NCI-H2227 treated with DMSO at 0.1 percent for 48 hours (cell line): ENCODE data around the gene SGPL1.
"Not testable (repeated sequence)": the region's sequence is repeated elsewhere in the genome, so short reads cannot be mapped to it uniquely, and the experiment has no call there.

Experiments
- DNase-seq: peaks from one replicate; lab custom pipeline; 2025; lab: John Stamatoyannopoulos, UW

The SGPL1 gene

DNA sequence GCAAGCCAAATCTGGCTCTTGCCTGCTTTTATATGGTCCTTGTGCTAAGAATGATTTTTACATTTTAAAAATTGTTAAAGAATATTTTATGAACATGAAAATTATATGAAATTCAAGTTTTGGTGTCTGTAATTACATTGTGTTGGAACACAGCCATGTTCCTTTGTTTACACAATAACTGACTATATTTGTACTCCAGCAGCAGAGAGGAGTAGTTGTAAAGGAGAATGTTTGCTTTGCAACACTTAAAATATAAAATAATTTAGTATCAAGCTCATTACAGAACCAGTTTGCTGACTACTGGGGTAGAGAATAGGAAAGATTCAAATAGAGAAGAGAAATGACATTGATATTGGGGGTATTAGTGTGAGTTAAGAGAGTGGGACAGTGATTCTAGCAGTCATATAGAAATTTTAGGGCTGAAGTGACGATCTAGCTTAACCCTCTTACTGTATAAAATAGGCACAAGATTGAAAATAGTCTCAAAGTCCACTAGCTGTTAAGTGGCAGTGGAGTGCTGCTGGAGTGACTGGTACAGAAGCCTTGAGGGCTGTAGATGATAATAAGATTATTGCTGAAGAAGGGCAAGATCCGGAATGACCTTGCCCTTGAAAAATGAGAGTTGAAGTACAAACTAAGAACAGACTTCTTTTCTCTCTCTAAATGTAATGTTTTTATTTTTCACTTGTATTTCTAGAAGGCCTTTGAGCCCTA, 28.2 kb downstream of the SGPL1 start:
- no peak for DNase-seq

DNA sequence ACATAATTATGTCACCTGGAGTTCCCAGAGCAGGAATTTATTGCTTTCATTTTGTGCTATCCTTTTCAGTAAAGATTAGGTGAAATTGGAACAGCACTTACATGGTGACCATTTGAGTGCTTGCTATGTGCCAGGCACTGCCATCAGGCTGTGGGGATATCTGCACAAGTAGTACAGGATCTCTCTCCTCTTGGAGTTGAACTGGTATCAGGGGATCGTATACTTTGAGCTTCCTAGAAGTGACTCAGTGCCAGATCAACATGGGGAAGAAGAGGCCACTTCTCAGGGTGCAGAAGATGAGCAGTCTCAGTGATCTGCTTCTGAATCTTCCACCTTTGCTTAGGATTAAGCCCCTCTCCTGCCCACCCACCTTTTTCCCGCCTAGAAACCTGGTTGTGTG, 29.5 kb downstream of the SGPL1 start:
- no peak for DNase-seq

DNA sequence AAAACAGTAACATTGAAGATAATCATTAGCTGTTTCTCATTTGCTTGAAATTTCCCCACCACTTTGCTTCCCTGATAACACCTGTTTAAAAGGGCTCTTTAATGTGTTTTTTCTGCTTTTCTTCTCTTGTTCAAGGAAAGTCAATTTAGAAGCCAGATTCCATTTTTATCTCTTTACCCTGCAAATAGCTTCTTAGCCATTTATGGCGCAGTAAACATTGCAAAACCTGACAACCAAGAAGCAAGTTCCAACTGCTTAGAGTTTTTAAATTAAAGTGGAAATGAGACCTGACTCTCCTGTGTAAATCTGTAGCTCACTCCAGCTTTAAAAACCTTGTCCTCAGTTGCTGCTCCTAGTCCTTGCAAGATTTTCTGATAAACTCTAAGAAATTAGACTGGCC, 30.1 kb downstream of the SGPL1 start:
- DNase-seq, result no peak

DNA sequence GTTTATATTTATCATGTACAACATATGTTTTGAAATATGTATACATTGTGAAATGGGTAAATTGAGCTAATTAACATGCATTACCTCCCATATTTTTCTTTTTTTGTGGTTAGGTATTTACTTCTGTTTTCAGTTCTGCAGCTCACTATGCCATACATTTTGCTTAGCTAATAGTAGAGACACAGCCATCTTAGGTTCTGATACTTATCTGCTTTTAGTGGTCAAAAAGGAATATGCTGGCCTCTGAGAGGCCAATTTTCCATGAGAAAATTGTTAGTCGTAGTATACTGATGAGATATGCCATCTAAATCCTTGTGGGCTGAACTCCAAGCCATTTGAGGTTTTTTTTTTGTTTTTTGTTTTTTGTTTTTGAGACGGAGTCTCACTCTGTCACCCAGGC, 31.0 kb downstream of the SGPL1 start:
- no peak for DNase-seq

DNA sequence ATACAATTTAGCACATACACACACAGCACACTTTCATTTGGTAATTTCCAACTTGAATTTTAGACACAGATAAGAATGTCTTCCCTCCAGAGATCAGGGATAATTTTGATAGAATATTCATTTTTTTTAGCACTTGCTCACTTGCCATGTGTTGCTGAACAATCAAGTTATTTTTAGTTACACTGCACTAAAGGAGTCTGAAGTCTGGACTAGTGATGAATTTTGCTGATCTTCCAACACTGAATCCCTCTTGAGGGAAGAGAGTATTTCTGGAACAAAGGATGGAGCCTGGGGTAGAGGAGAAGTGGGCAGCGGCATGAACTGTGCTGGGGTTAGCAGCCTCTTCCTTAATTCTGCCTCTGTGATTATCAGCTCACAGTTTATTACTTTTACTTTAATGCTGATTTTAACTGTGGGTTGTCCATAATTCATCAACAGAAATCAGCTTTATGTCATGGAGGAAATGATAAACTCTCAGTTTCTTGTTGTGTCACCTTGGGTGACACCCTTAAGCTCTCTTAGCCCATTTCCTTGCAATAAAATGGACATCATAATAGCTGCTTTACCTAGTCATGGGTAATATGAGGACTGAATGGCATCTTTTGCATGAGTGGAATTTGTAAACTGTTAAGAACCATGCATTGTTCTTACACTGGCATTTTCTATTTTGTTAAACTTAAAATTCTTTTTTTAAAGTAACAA, 32.1 kb downstream of the SGPL1 start:
- no peak for DNase-seq

DNA sequence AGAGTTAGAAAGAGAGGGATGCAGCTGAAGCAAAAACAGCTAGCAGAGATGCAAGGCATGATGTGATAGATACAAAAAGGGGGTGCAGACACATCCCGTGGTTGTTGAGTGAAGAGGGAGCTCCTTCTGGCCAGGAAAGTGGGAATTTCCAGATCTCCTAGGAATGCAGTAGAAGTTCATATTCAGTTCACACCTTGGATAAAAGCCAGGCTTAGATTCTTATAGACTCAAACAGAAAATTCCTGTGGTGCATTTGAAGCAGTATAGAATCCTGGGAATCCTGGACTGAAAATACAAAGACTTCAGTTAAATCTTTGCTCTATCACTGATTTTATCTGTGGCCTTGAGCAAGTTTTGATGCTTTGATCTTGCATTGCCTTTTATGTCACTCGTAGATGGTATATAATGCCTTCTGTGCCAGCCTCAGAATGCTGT, 33.9 kb downstream of the SGPL1 start:
- no peak for DNase-seq

DNA sequence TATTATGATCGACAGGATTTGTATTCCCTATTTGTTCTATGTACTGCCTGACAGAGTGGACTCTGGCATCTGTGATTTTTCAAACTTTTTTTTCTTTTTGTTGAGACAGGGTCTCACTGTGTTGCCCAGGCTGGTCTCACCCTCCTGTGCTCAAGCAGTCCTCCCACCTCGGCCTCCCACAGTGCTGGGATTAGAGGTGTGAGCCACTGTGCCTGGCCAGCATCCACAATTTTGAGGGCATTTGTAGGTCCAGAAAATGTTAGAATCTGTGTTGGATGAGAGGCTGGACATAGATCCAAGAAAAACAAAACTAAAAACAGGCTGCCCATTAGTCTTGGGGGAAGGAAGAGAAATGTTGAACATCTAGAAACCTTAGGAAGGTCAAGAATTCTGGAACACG, 34.3 kb downstream of the SGPL1 start:
- DNase-seq, result no peak

- DNase-seq, result no peak
Measured at GRCh38 chr10:70851597-70852475, 36.1 kb downstream of the SGPL1 start.

DNA sequence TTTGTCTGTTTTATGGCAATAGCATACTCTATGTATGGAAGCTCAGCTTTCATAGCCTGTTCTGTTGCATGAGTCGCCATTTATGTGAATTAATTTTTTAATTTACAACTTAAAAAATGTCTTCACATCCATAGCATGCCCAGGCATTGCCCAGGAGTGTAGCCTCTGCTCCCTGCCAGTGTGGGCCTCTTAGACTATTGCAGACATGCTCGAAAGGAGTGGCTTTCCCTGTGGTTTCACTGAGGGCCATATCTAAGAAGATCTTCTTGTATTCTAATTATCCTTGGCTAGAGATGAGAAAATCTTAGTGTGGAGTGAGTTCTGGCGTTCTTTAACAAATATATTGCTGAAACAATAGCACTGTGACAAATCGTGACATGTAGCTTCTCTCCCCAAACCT, 37.3 kb downstream of the SGPL1 start:
- DNase-seq, result no peak

DNA sequence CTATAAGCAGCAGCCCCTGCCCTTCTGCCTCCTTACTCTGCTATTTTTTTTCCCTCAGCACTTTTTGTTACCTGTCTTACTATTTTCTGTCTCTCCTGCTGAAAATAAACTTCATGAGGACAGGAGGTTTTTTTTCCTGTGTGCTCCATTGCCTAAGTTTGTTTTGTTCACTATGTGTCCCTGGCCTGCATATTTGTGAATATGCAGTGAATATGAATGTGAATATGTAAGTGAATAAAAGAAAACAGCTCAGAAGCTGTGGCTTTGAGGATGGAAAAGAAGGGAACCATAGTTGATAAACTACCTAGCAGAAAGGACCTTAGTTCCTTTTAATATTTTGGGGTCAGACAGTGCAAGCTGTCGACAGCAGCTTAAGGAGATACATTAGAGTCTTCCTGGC, 37.7 kb downstream of the SGPL1 start:
- no peak for DNase-seq

- no peak for DNase-seq
Measured at GRCh38 chr10:70856454-70856853, 40.7 kb downstream of the SGPL1 start.

DNA sequence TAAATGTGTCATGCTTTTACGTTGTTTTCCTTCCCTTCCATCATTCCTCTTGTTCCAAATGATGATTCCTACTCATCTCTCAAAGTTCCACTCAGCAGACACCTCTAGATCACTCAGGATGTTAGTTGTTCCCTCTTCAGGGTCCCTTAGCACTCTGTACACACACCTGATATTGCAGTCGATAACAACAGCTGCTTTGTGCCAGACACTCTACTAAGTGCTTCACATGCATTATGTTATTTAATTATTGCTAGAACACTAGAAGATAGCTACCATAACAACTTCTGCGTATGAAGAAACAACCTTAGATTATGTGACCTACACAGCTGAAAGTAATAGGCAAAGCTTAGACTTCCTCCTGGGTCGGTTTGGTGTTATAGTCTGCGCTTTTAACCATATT, 43.0 kb downstream of the SGPL1 start:
- no peak for DNase-seq

- DNase-seq, result not testable (repeated sequence)
Measured at GRCh38 chr10:70861495-70862197, 45.9 kb downstream of the SGPL1 start.

DNA sequence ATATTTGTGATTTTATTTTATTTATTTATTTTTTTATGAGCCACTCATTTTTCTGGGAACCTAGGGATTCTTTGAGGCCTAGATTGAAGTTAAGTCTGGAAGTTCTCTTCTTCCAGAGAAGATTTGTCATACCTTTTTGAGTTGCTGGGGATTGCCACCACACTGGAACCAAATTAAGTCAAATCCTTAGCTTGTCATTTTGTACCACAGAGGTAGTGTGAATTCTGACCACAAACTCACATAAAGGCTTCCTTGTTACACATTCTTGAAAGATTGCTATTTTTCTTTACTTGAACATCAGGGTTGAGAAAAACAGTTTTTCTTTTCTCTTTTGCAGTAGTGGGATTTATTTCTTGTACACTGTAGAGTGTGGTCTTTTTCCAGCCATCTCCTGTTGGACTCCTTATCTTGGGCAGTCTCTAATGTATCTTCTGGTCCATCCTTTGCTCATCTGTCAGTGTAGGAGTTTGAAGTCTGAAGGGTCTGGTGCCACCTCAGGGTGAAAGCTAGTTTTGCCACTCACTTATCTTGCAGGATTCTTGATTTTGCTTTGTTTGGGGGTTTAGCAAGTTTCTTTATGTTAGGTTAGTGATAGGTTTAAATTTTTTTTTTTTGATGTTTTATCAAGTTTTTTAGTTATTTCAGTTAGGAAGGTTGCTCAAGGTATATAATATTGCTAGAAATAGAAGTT, 47.9 kb downstream of the SGPL1 start:
- no peak for DNase-seq

DNA sequence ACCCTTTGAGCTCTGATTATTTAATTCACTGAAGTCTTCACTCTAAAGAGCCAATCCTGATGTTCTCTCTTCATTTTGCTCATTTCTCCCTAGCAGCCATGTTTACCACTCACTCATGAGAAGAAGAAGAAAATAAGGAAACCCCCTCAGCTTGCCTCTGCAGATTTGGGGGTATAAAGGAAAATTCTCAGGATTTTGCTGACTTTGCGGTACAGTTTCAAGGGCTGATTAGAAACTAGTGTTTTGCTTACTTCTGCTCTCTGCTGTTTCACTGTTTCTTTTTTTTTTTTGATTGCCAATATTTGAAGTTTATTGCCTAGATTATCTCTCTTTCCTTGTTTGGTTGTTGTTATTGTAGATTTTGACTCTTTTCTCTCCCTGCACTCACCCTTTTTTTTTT, 49.2 kb downstream of the SGPL1 start:
- no peak for DNase-seq

DNA sequence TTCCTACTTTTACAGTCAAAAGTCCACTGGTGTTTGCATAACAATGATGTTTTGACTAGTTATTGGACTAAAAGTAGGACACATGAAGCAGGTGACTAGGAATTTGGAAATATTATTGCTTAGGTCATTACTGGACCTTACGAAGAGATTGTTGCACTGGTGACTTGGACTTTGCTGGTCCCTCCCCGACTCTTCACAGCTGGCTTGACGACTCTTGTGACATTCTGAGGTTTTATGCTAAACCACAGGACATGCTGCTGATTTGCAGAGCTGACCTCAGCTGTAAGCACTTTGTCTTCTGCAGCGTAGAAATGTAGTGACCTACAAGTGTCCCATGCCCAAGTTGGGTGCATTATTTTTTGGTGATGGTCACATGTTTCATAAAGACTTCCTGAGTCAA, 50.7 kb downstream of the SGPL1 start:
- DNase-seq, result no peak

GRCh38 chr10:70872291-70872690, 56.5 kb downstream of the SGPL1 start:
- DNase-seq, result no peak

GRCh38 chr10:70874061-70874460, 58.3 kb downstream of the SGPL1 start:
- DNase-seq, result no peak

GRCh38 chr10:70879207-70879606, 63.5 kb downstream of the SGPL1 start:
- DNase-seq, result no peak

DNA sequence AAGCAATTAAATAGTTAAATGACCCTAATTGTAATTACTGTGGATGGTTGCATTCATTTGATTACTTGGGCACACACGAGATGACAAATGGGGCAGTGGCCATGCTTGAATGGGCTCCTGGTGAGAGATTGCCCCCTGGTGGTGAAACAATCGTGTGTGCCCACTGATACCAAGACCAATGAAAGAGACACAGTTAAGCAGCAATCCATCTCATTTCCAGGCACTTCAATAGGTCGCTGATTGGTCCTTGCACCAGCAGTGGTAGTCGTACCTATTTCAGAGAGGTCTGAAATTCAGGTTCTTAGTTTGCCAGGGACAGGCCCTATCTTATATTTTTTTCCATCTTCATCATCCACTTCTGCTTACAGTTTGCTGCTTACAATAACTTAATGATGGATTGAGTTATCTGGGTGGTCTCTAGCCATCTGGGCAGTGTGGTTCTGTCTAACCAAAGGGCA, 64.4 kb downstream of the SGPL1 start:
- peak; percentile 33 for DNase-seq

DNA sequence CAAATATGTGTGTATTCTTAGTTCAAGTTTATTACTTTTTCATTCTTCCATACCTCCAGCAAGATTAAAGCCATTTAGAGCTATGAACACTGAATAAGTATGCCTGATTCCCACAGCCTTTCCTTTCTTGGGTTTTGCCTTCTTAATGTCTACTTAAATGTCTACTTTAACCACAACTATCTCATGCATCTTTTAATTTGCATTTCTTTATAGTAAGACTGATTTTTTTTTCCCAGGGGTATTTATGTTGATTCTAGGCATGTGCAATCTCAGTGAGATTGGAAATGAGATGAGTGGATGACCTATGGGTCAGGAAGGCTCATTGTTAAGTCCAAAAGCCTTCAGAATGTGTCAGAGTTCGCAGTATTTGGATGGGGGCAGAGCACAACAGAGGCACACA, 69.0 kb downstream of the SGPL1 start:
- DNase-seq, result no peak

- DNase-seq, result no peak
Measured at GRCh38 chr10:70885481-70885880, 69.7 kb downstream of the SGPL1 start.
